GM12878 (cell line): ENCODE measurements around the gene ARAP2.

Source experiments
- EZH2 ChIP-seq: IDR thresholded peaks from 2 replicates; pipeline ENCODE4 v1.6.1; 2012; ENCODE audit warnings: low read depth, mild to moderate bottlenecking, control low read depth, inconsistent platforms, low read length, borderline replicate concordance; ENCODE audit not compliant: control insufficient read depth
- KAT2A ChIP-seq: conservative IDR thresholded peaks from 2 replicates; pipeline ENCODE4 v1.6.1; 2011; ENCODE audit warnings: low read depth, low read length; ENCODE audit not compliant: control insufficient read depth
- NRF1 ChIP-seq: conservative IDR thresholded peaks from 2 replicates; pipeline ENCODE4 v1.6.1; 2011; ENCODE audit warnings: mild to moderate bottlenecking, low read depth, low read length, improper control_type of control experiment
- PAX8 ChIP-seq: fragments of 450-650 bp; IDR thresholded peaks from 2 replicates; pipeline ENCODE4 v1.6.1; 2017; ENCODE audit warnings: mild to moderate bottlenecking, moderate library complexity
- POLR2AphosphoS5 ChIP-seq: IDR thresholded peaks from 2 replicates; pipeline ENCODE4 v1.6.1; 2011; ENCODE audit warnings: mild to moderate bottlenecking, low read length, inconsistent platforms
- SP1 ChIP-seq: IDR thresholded peaks from one replicate; pipeline ENCODE4 v1.6.1; 2011; ENCODE audit warnings: low read depth, low read length
- ZNF384 ChIP-seq: IDR thresholded peaks from 2 replicates; pipeline ENCODE4 v1.6.1; 2012; ENCODE audit warnings: low read depth, mild to moderate bottlenecking, low read length, improper control_type of control experiment, borderline replicate concordance
- TF ChIP-seq, protein P1 (sequence below), 3 experiments: IDR thresholded peaks in 2 of 3; conservative IDR thresholded peaks in 1 of 3; 2 replicates each; pipeline ENCODE4 v1.5.1; 2011; ENCODE audit warnings: low read depth in 3 of 3, low read length in 3 of 3, mild to moderate bottlenecking in 3 of 3, control low read depth in 2 of 3, moderate library complexity in 2 of 3, inconsistent platforms in 1 of 3, mixed read lengths in 1 of 3; ENCODE audit not compliant: control insufficient read depth in 2 of 3, insufficient read depth in 1 of 3; ENCODE audit errors: extremely low read depth in 1 of 3
- TF ChIP-seq, protein P2 (sequence below): fragments of 450-650 bp; IDR thresholded peaks from 2 replicates; pipeline ENCODE4 v1.6.1; 2018; ENCODE audit warnings: mild to moderate bottlenecking, low read depth, moderate library complexity; ENCODE audit not compliant: partially characterized antibody

DNA sequence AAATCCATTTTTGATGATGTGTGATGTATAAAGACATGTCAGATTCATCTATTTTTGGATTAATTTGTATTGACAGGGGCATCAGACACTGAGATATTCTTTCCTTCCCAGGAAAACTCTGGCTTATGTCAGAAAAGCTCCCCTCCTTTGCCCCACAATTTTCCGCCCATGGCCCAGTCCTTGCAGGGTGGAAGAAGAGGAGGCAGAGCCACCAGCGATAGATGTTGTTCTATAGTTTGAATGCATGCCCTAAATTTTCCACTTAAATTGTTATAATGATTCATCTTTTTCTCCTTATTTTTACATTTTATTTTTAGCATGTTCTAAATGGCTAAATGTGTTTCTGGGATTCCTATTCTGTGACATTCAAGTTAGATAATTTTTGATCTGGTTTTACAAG lies 149.3 kb downstream of the ARAP2 start:
- TF ChIP-seq, protein P1, sequence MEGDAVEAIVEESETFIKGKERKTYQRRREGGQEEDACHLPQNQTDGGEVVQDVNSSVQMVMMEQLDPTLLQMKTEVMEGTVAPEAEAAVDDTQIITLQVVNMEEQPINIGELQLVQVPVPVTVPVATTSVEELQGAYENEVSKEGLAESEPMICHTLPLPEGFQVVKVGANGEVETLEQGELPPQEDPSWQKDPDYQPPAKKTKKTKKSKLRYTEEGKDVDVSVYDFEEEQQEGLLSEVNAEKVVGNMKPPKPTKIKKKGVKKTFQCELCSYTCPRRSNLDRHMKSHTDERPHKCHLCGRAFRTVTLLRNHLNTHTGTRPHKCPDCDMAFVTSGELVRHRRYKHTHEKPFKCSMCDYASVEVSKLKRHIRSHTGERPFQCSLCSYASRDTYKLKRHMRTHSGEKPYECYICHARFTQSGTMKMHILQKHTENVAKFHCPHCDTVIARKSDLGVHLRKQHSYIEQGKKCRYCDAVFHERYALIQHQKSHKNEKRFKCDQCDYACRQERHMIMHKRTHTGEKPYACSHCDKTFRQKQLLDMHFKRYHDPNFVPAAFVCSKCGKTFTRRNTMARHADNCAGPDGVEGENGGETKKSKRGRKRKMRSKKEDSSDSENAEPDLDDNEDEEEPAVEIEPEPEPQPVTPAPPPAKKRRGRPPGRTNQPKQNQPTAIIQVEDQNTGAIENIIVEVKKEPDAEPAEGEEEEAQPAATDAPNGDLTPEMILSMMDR (IDR thresholded peaks at IDR 0.05 in 2 of 3, conservative IDR thresholded peaks at IDR 0.05 in 1 of 3; ENCODE audit: control insufficient read depth in 2 of 3, extremely low read depth in 1 of 3, insufficient read depth in 1 of 3, low read depth in 3 of 3, low read length in 3 of 3): no peak
- no peak for TF ChIP-seq POLR2AphosphoS5
- no peak for TF ChIP-seq ZNF384
- no peak for TF ChIP-seq EZH2
- TF ChIP-seq SP1: no peak
- no peak for TF ChIP-seq NRF1
- no peak for TF ChIP-seq PAX8
- no peak for TF ChIP-seq KAT2A
- TF ChIP-seq, protein P2, sequence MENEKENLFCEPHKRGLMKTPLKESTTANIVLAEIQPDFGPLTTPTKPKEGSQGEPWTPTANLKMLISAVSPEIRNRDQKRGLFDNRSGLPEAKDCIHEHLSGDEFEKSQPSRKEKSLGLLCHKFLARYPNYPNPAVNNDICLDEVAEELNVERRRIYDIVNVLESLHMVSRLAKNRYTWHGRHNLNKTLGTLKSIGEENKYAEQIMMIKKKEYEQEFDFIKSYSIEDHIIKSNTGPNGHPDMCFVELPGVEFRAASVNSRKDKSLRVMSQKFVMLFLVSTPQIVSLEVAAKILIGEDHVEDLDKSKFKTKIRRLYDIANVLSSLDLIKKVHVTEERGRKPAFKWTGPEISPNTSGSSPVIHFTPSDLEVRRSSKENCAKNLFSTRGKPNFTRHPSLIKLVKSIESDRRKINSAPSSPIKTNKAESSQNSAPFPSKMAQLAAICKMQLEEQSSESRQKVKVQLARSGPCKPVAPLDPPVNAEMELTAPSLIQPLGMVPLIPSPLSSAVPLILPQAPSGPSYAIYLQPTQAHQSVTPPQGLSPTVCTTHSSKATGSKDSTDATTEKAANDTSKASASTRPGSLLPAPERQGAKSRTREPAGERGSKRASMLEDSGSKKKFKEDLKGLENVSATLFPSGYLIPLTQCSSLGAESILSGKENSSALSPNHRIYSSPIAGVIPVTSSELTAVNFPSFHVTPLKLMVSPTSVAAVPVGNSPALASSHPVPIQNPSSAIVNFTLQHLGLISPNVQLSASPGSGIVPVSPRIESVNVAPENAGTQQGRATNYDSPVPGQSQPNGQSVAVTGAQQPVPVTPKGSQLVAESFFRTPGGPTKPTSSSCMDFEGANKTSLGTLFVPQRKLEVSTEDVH: no peak
